Activated gamma-delta T cell treated with Interleukin-2 at 50 U/mL for 16 hours (primary cell): ENCODE data around the gene PPTC7.
"Not testable (repeated sequence)": the region's sequence is repeated elsewhere in the genome, so short reads cannot be mapped to it uniquely, and the experiment has no call there.

ENCODE experiments used
- DNase-seq: peaks from one replicate; pipeline ENCODE4 v3.0.0-alpha.2; 2020

Gene PPTC7

DNA sequence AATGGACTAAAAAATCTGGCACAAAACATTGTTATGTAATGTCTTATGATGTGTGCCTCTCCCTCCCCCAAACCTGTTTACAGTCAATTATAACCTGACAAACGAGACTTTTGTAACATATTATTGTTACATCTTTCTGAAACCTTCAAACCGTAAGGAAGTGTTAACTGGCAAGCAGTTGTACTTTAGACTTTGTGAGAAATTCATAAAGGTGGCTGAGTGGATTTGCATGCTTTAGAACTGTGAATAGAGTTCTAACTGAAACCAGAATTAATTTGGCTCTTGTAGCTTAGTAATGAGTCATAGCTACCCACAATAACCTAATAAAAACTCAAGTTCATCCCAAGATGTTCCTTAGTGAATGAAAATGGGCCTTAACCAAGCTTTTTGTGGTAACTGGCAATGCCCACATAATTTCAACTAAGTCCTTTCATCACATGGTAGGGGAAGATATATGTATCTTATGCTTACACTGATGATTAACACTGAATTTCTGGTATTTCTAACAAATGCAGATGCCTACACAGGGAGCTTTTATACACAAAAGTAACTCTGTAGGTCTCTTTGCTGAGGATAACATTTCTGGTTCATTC is 51.3 kb downstream of the PPTC7 start:
- DNase-seq: no peak

DNA sequence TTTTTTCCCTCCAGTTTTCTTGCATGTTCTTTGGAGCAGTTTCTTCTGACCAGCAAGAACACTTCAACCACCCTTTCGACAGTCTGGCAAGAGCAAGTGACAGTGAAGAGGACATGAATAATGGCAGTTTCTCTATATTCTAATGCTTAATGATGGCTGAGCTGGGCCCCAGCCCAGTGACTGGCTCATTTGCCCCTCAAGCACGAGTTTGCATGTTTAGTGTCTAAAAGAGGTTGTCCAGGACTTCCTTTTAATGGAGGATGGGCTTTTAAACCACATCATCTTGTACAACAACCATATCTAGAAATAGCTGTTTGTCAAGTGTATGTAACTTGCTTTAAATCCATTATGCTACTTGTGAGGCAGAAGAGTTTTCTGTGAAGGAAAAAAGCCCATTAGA is 52.6 kb downstream of the PPTC7 start:
- DNase-seq: no peak

DNA sequence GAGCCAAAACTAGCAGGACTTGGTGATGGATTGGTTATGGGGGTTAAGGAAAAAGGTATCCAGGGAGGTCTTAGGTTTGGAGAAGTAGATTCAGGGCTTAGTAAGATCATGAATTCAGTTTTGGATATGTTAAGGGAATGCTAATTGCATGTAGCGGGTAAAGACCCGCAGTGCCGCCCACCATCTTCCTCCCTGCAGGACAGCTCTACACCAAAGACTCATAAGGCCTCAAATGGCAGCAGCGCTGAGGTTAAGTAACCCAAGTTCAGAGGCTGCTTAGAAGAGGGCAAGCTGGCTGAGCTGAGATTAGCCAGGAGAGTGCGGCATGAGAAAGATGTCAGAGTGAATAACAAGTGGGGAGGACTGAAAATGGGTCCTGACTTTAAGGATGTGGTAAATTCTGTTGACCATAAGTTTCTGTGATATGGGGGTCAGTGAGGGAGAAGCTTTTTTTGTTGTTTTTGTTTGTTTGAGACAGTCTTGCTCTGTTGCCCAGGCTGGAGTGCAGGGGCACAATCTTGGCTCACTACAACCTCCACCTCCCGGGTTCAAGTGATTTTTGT is 54.8 kb downstream of the PPTC7 start:
- DNase-seq: no peak

DNA sequence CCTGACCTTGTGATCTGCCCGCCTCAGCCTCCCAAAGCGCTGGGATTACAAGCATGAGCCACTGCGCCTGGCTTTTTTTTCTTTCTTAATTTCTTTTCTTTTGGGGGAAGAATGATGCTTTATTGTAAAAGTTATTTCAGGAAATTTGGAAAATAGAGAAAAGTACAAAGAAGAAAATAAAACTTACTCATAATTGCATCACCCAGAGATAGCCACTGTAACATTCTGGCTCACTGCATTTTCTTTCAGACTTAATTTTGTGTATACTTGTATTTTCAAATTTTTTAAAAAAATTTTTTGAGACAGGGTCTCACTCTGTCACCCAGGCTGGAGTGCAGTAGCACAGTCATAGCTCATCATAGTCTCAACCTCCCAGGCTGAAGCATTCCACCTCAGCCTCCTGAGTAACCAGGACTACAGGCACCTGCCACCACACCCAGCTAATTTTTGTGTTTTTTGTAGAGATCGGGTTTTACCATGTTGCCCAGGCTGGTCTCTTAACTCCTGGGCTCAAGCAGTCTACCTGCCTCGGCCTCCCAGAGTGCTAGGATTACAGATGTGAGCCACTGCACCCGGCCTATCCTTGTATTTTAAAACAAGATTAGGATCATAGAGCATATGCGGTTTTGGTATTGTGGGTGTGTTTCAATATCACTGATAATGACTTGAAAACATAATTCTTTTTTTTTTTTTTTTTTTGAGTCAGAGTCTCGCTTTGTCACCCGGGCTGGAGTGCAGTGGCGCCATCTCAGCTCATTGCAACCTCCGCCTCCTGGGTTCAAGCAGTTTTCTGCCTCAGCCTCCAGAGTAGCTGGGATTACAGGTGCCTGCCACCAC is 62.0 kb downstream of the PPTC7 start:
- DNase-seq: not testable (repeated sequence)

DNA sequence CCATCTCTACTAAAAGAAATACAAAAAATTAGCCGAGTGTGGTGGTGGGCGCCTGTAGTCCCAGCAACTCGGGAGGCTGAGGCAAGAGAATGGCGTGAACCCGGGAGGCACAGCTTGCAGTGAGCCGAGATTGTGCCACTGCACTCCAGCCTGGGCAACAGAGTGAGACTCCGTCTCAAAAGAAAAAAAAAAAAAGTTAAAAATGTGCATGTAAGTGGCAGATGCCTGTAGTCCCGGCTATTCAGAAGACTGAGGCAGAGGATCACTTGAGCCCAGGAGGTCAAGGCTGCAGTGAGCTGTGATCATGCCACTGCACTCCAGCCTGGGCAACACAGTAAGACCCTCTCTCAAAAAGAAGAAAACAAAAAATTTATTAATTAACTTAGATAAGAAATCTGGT is 65.1 kb downstream of the PPTC7 start:
- not testable (repeated sequence) for DNase-seq

DNA sequence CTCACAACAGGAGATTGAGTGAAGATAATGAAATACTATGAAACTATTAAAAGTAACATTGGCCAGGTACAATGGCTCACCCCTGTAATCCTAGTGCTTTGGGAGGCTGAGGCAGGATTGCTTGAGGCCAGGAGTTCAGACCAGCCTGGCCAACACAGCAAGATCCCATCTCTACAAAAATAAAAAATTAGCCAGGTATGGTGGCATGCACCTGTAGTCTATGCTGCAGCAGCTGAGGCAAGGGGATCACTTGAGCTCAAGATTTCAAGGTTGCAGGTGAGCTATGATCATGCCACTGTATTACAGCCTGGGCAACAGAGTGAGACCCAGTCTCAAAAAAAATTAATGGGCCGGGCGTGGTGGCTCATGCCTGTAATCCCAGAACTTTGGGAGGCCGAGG is 66.1 kb downstream of the PPTC7 start:
- DNase-seq: no peak

DNA sequence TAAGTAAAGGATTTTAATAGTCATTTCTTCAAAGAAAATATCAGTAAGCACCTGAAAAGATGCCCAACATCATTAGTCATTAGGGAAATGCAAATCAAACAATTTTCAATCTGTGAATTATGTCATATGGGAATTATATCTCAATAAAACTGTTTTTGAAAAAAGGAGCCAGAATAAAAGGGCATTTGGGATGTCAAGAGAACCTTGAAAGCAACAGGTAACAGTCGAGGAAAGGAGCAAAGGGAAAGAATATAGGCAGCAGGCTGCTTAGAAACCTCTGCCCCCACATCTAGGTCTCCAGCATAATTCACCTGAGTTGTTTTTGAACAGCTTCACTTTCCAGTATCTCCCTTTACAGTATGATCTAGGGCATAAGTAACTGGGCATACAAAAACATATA is 68.8 kb downstream of the PPTC7 start:
- no peak for DNase-seq

DNA sequence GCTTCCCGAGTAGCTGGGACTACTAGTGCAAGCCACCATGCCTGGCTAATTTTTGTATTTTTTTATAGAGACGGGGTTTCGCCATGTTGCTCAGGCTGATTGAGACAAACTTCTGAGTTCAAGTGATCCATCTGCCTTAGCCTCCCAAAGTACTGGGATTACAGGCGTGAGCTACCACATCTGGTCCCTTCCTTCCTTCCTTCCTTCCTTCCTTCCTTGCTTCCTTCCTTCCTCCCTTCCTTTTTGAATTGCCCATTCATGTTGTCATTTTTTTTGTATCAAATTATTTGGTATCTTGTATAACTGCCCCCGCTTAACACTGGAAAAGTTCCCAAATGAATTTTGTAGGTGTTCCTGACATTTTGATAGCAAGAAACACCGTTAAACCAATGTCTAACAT is 69.3 kb downstream of the PPTC7 start:
- no peak for DNase-seq

DNA sequence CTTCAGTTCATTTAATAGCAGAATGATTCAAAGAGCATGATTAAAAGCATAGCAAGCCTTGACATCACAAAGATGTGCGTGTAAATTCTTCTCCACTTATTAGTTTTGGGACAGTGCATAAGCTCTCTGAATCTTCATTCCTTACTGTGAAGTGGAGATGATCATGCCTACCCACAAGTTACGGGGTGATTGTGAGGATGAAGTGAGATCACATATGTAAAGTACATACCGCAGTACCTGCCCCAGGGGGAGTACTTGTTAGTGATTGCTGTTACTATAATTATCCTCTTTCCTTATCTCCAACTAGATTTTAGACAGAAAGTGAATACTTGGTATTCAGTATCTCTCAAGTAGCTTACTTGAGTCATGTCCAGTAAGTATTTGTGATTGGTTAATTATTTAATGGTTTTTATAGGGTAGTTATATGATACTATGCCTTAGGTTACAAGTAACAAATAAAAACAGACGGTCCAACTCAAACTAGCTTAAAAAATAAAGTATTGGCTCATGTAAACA is 75.0 kb downstream of the PPTC7 start:
- no peak for DNase-seq

DNA sequence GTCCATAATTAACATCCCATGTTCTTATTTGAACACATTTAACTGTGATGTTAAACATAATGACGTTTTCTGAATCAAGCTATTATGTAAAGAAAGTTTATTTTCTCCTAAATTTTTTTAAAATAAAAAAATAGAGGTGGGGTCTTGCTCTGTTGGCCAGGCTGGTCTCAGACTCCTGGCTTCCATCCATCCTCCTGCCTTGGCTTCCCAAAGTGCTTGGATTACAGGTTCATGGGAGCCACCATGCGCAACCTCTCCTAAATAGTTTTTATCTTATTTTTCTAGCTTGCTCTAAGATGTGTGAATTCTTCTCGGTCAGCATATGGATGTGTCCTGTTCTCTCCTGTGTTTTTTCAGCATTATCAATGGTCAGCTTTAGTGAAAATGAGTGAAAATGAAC is 77.8 kb downstream of the PPTC7 start:
- no peak for DNase-seq

DNA sequence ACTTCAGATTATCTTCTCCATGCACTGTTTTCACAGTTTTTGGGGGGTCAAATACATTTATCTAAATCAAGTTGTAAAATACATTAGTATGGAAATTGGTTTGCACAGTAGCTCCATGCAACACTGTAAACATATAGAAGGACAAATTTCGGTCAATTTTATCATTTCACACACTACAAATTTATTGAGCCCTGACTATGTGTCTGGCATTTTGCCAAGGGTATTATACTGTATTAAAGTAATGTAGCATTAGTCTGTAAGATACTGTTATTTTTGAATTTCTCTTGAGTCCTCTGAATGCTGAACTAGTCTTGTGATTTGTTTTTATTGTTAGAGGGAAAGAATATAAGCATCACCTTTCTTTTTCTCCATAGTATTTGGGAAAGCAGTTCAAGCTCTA is 79.7 kb downstream of the PPTC7 start:
- no peak for DNase-seq

DNA sequence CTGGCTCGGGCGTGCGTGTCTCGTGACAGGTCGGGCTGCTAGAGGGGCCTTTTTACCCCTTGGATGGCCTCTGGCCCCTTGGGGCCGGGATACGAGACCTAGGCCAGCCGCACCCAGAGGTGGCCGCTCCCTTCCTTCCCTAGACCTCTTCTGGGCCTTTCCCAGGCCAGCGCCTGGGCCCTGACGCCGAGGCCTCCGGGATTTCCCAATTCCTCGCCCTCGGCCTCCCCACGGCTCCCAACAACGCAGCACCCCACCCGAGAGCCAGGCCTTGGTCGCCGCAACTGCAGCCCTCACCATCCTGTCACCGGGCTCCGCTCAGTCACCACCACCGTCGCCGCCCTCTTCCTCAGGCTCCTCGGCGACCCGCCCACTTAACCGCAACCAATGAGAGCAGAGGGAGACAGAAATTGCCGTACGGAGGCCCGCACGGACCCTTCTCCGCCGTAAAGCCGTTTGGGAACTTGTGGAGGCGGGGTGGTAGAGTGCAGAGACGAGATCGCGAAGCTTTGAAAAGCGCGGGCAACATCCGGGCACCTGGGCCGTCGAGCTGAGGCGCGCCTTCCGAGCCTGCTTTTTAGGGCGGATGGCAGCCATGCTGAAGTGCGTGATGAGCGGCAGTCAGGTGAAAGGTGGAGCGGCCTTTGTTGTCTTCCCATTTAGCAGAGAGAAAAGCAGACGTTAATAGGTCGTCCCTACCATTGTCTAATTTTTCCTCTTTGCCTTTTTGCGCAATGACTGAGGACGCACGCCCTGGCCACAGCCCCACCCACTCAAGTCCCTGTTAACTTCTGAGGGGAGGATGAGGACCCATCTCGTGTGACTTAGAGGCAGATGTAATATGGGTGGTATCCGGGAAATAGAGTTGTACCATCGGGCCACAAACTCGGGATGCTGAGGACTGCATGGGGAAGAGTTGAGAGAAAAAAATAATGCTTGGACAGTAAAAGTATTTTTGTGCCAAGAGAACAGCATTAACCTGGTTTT is 81.1 kb downstream of the PPTC7 start, which contains the start of the genes RAD9B and VPS29:
RAD9B (plus strand) TSS at position 580 of the 987 bp plus-strand sequence; CDS start at position 587, 7 bp downstream.
VPS29 (minus strand) TSS at position 360 of the 987 bp plus-strand sequence; CDS start at position 300, 60 bp downstream.
- DNase-seq: peak; percentile 99

DNA sequence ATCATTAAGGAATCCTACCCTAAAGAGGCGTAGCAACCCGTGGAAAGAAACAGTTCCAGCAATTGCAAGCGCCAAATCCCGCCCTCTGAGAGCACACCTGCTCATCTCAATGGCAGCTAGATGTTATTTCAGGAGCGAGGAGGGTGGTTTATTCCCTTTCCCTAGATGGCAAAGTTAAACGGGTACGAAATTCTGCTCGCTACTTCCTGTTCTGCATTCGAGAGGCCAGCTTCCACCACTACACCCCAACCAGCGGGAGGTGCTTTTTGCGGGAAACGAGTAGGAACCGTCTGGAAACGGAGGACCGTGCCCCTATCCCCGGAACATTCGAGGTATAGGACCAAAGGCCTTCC is 81.7 kb downstream of the PPTC7 start:
- peak; percentile 24 for DNase-seq

DNA sequence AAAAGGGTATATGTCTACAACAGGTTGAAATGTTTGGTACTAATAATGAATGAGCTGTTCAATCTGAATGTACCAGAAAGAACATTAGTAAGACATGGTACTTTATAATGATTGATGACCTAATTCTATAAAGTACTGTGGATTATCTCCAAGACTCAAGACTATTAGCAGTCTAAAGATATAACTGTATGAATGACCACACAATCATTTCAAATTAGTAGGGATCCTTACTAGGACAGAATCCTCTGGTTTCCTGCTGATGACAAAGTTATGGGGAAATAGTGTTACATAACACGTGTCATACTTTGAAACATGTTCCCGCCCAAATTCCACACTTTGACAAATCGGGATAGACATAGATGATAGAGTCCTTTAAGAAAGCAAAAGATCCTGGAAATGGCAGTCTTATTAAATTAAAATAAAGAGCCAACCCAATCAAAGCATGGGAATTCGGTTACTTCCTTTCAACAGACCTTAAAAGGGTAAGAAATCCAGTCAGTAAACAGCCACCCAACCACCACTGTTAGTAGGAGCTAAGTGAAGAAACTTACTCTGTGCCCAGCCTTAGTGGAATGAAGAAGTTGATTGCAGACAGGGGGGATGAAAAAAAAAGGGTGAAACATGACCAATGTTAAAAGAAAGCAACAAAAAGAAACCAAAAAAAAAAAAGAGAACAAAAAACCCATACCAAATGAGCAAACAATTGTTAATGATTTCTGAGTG is 84.0 kb downstream of the PPTC7 start:
- no peak for DNase-seq
